GM21723 (cell line): ENCODE measurements around the gene MRPL24.
A peak's percentile ranks its signal among the peaks of the same experiment; 100 is the strongest.

Experiments used
- ATAC-seq: cut with Tn5 transposase; IDR thresholded peaks from one replicate; pipeline ENCODE4 v1.9.1; 2021; ENCODE audit warnings: mild to moderate bottlenecking, moderate library complexity; ENCODE audit not compliant: unreplicated experiment

Gene MRPL24

DNA sequence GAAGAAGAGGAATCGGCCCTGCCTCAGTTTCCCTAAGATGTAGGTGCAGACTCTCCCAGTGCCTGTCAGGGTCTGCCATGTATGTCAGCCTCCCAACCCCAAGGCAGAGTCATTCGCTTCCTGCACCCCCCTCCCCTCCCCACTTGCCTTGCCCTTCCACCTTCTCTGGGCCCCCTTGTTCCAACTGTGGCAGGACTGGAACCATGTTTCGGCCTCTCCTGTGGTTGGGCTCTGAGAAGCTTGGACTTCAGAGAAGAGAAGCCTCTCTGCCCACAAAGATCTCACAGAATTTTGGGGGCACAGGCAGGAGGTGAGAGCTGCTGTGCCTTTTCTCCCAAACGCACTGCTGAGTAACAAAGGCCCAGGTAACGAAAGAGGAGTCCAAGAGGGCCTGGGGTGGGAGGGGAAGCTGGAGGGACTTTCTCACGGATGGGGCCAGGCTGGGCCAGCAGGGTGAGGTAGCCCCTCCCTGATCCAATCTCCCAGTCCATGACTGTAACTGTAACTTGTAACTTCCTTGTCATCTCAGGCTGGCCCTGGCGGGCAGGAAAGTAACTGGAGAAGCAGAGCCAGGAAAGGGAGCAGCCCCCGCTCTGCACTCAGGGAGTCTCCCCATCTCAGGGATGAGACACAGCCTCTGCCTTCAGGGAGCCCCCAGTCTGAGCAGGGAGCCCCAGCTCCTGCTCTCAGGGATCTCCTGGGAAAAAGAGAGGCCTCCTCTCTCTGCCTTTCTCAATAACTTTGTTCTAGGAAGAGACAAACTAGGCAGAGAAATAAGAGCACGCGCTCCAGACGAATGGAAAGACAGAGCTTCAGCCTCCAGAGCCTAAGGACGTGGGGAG, 46.8 kb downstream of the MRPL24 start:
- ATAC-seq, result no peak

GRCh38 chr1:156692925-156693847, 47.7 kb downstream of the MRPL24 start:
- ATAC-seq, result no peak

GRCh38 chr1:156692441-156692924, 48.4 kb downstream of the MRPL24 start:
- ATAC-seq, result no peak

GRCh38 chr1:156691665-156692440, 49.0 kb downstream of the MRPL24 start:
- ATAC-seq, result no peak

DNA sequence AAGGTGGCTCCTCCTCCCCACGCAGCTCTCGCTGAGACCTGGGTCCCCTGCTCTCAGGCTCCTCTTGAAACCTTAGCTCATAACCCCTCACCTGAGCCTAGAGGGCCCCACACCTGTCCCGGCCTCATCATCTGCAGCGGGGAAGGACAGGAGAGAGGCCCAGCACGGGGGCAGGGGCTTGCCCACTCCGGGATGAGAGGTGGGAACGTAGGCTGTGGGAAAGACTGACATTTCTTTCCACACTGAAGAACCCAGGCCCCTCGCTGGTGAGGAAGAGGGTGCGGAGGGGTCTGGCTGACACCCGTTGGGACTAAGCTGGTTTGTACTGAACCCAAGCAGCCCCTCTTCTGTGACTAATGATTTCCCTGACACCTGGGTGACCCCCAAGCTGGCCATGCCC, 49.7 kb downstream of the MRPL24 start:
- no peak for ATAC-seq

DNA sequence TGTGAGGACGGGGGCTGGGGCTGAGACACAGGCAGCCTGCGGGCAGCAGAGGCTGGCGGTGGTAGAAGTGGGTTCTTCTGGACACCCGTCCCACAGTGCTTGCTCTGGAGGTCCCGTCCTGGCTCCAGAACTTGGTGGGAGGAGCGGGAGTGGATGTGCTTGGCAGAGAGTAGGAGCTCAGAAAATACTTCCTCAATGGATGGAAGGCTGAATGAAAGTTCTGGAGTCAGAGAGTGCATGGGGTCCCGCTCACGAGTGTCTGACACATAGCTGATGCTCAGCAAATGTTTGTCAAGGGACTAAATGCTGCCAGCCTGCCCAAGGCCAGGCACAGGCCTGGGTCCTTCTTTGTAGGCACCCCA, 50.2 kb downstream of the MRPL24 start:
- no peak for ATAC-seq

DNA sequence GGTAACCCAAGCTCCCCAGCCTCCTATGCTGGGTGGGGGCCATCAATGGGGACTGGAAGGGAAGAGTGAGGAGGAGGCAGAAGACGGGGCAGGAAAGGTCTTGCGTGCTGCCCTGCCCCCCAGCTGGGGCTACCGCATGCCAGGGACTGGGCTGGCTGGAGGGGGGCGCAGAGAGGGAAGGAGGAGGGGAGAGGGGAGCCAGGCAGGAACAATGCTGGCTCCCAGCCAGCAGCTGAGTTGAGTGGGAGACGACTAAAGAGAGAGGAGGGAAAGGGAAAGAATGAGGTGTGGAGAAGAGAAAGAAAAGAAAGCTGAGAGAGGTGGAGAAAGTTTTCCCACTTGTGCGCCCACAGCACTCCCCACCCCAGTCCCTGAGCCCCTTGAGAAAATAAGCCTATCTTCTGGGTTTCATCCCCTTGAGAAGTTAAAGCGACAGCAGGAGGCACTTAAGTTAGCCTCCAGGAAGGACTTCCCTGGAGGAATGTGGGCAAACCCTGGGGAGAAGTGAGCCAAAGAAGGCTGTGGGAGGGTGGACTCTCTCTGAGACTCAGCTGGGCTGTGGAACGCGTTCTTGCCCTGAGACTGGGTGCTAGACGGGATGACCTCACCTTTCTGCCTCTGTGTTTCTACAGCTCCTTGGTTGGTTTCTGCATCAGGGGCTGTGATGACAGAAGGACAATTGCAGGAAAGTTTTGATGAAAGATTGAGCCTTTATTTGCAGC, 50.8 kb downstream of the MRPL24 start:
- no peak for ATAC-seq

- ATAC-seq, result peak; percentile 62
Observed at GRCh38 chr1:156689035-156689952, 51.6 kb downstream of the MRPL24 start.
